Right renal pelvis (tissue), 4 donors: Measurements from ENCODE around the gene FAM186B. TPM values are rescaled to one million over a fixed set of nuclear protein-coding genes. Genes with fewer than 3 reads are reported as not detected.

Experiments
- DNase-seq, 4 donors: peaks; one replicate each; pipeline ENCODE4 v3.0.0-alpha.2; 2013; ENCODE audit warnings: low read depth in 4 of 4, low spot score in 3 of 4, missing footprints in 1 of 4
- polyA plus RNA-seq, 4 donors: library from polyadenylated mRNA; unstranded; fragments of 120-200 nt; gene quantifications; one replicate each; pipeline ENCODE4 v1.2.1, GENCODE V29; 2013; ENCODE audit not compliant: insufficient read length in 4 of 4

FAM186B gene
- polyA plus RNA-seq, 4 donors = 0.90 to 1.1 (median 1.0) TPM

DNA sequence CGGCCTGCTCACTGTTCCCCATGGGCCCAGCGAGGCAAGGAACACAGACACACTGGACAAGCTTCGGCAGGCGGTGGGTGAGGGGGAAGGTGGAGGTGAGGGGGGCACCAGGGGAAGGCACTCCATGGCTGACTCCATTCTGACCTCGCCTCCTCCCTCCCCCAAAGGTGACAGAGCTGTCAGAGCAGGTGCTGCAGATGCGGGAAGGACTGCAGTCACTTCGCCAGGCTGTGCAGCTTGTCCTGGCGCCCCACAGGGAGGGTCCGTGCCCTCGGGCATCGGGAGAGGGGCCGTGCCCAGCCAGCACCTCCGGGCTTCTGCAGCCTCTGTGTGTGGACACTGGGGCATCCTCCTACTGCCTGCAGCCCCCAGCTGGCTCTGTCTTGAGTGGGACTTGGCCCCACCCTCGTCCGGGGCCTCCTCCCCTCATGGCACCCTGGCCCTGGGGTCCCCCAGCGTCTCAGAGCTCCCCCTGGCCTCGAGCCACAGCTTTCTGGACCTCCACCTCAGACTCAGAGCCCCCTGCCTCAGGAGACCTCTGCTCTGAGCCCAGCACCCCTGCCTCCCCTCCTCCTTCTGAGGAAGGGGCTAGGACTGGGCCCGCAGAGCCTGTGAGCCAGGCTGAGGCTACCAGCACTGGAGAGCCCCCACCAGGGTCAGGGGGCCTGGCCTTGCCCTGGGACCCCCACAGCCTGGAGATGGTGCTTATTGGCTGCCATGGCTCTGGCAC lies 48.1 kb downstream of the FAM186B start:
- no peak for DNase-seq

DNA sequence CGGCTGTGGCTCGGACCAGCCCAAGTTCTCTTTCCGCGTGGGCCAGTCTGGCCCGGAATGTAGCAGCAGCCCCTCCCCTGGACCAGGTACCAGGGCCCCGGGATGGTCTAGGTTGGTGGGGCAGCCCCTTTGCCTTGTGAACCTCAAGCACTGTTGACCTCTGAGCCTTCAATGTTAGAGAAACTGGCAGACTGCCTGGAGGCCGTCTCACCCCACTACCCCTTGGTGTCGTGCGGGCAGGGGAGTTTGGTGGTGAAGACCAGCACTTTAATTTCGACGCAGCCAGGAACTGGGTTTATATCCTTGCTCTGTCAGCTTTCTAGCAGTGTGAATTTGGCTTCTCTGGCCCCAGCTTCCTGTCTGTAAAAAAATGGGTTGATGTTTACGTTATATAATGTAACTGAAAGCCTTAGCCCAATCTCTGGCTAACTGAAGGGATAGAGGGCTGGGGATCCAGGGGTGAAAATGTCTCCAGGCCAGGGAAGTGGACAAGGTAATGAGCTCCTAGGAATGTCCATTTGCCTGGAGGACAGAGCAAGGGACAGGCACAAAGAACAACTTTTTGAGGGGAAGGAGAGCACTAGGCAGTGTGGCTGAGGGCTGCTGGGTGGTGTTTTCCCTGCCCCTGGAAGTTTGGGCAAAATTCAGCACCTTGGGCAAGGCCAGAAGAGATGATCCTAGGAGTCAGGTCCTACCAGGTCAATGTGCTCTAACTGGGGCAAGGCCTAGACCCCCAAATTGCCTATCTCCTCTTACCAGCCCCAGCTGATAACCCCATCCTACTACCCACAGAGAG lies 48.9 kb downstream of the FAM186B start:
- DNase-seq = no peak

DNA sequence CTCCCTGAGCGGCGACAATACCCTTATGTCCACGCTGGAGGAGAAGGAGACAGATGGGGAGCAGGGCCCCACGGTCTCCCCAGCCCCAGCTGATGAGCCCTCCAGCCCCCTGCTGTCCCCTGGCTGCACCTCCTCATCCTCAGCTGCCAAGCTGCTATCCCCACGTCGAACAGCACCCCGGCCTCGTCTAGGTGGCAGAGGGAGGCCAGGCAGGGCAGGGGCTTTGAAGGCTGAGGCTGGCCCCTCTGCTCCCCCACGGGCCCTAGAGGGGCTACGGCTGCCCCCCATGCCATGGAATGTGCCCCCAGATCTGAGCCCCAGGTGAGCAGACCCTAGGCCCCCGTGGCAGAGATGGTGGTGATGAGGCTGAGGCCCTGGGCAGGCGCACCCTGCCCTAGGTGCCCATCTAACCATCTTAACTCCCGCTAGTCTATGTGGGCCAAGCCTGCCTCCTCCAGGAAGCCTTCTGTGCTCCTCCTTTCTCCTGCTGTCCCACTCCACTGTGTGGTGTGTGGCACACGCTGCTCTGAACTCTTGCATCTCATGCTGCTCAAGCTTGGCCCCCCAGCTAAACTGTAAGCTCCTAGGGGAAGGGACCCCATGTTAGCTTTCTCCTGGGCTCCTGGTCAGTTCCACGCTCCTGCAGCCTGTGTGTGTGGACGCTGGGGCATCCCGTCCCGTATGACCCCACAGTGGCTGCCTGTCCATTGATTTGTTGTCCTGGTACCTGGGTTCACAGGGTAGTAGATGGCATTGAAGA lies 49.6 kb downstream of the FAM186B start:
- DNase-seq = no peak

DNA sequence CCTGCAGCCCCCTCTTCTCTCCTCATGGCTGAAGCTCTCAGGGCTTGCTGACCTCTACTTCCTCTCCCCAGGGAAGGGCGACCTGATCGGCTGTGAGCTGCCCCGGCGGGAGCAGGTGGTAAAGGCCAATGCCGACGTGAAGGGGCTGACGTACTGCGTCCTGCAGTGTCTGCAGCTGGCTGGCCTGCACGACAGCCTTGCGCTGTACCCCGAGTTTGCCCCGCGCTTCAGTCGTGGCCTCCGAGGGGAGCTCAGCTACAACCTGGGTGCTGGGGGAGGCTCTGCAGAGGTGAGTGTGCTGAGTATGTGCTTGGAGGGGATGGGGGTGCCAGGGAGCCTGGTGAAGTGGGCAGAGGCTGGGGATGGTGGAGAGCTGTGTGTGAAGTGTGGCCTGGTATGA lies 51.2 kb downstream of the FAM186B start:
- no peak for DNase-seq

DNA sequence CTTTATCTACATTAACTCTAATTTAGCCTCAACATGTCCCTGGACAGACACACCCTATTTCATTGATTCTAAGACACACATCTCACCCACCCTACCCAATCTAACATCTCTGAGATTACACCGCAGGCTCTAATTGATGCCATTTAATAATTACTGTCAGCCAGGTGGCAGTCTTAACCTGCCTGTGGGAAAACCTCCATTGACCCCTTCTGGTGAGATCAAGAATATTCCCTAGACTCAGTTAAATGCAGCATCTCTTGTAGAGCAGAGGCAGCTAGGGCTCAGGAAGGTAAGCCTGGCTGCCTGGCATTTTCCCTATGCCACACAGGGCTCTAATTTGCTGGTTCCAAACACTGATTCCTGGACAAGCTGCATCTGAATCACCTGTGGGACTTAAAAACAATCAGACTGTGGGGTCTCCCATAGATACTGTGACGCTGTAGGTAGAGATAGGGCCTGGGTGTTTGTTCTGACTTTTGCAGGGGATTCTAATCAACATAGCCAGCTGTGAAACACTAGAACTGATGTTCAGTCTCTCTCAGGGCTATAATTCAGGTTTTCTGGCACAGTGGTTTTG lies 51.8 kb downstream of the FAM186B start:
- no peak for DNase-seq

DNA sequence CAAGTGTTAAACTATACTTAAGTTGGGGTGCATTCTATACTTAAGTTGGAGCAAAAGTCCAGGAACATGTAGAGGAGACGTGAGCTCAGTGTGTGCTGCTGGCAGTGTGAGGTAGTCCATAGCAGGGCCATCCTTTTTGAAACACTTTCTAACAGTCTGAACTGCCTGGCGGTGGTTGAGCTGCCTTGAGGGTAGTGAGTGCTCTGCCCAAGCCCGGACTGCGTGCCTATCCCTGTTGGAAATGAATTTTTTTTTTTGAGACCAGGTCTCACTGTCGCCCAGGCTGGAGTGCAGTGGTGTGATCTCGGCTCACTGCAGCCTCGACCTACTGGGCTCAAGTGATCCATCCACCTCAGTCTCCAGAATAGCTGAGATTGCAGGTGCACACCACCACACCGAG lies 52.5 kb downstream of the FAM186B start:
- no peak for DNase-seq

DNA sequence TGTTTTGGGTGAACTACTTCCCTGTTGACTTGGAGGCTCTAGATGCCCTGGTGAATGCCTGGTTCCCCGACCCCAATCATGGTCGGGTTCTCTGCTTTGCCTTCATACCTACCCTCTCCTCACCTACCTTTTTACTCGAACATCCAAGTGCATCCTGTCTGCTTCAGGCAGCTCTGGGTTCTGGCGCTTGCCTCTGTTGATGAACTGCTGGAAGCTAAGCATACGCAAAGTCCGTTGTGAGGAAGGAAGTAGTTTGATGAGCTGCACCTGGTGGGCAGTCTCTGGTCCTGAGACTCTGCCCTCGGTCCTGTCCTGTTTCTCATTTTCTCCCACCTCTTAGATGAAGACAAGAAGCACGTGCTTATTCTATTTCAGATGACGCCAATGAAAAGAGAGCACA lies 53.0 kb downstream of the FAM186B start:
- no peak for DNase-seq

DNA sequence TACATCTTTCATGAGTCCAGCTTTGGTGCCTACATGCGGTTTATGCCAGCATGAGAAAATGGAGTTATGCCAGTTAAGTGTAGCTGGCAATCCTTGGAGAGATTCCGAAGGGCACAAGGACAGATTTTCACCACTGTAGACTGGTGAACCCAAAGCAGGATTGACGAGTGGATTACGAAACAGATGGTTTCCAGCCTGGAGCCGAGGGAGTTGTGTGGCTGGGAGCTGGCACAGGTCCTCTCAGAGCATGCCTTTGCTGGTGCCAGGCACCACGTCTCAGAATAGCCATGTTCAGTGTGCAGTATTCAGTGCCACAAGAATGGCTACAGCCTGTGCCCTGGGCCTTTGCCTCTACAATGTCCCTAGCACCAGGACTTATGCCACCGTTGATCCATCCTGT lies 53.4 kb downstream of the FAM186B start:
- no peak for DNase-seq

DNA sequence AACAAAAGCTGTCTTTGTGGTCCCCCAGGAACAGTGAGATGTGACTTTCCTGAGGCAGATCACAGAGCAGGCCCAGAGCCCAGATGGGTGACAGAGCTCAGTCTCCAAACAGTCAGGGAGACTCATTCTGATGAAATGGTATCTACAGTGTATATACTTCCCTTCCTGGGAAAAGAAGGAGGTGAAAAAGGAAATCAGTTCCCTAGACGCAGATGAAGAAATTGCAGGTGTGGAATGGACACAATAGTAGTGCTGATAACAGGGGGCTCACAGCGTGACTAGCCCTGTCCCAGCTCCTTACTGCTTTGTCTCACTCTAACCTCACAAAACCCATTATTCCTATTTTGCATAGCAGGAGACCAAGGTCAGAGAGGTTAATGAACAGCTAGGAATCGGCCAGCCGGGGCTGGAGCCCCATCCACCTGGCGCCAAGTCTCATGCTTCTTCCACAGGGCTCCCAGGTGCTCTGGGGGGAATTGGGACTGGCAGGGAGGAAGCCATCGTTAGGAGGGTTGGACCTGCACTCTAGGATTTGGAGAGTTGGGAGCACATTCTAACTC lies 54.7 kb downstream of the FAM186B start:
- DNase-seq = no peak

DNA sequence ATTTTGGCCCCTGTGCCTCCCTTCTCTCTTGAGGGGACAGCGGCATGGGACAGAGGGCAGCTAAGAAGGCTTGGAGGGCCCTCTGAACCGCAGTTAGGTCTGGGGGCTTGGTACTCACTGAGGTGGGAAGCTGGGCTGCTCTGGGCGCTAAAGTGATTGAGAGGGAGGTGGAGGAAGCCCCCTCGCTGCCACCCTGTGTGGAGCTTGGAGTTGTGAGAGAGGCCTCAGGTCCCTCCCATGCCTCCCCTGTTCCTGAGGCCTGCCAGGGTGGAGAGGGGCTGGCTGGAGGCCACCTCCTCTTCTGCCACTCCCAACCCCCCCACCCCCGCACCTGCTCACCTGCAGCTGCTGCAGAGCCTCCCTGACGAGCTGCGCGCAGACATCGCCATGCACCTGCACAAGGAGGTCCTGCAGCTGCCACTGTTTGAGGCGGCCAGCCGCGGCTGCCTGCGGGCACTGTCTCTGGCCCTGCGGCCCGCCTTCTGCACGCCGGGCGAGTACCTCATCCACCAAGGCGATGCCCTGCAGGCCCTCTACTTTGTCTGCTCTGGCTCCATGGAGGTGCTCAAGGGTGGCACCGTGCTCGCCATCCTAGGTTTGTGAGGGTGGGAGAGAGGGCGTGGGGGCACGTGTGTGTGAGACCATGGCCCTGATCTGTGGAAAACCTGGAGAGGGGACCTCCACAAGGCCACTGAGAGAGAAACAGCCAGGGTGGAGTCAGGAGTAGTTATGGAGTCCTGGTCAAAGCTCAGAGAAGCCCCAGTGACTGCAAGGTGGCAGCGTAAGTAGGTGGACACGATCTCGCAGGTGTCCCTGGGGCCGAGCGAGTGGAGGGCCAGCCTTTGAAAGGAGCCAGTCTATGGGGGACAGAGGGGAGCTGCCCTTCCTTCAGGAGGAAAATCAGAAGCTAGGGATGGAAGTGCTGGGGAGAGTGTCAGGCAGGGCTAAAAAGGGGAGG lies 55.4 kb downstream of the FAM186B start:
- no peak for DNase-seq

DNA sequence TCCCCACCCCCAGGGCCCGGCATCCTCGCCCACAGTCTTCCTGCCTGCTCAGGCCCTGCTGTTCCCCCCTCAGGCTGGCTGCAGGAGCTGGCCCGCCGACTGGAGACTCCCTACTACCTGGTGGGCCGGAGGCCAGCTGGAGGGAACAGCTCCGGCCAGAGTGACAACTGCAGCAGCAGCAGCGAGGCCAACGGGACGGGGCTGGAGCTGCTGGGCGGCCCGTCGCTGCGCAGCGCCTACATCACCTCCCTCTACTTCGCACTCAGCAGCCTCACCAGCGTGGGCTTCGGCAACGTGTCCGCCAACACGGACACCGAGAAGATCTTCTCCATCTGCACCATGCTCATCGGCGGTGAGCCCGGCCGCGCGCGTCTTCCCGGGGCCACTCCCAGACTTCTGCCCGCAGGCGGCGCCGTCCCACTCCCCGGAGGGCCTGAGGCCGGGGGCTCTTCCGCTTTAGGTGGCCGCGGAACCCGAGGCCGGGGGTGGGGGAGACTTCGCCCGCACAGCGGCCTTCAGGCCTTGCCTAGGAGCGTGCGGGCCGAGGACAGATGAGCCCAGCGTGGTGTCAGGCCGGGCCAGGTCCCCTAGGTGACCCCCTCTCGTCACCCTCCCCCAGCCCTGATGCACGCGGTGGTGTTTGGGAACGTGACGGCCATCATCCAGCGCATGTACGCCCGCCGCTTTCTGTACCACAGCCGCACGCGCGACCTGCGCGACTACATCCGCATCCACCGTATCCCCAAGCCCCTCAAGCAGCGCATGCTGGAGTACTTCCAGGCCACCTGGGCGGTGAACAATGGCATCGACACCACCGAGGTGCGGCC lies 56.4 kb downstream of the FAM186B start:
- no peak for DNase-seq

DNA sequence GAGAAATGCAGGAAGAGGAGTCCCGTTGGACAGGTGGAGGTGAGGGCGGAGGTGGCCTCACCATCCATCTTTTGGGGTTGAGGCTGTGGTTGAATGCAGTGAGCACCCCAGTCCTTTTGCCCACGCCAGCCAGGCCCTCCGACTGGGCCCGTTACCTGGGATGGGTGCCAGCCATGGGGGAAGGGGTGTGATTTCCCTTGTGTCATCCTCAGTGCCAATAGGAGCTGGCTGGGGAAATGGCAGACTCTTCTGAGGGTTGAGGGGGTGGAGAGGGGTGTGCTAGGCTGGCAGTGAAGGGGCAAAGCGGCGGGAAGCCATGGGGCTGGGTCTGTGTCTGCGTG lies 57.0 kb downstream of the FAM186B start:
- no peak for DNase-seq

DNA sequence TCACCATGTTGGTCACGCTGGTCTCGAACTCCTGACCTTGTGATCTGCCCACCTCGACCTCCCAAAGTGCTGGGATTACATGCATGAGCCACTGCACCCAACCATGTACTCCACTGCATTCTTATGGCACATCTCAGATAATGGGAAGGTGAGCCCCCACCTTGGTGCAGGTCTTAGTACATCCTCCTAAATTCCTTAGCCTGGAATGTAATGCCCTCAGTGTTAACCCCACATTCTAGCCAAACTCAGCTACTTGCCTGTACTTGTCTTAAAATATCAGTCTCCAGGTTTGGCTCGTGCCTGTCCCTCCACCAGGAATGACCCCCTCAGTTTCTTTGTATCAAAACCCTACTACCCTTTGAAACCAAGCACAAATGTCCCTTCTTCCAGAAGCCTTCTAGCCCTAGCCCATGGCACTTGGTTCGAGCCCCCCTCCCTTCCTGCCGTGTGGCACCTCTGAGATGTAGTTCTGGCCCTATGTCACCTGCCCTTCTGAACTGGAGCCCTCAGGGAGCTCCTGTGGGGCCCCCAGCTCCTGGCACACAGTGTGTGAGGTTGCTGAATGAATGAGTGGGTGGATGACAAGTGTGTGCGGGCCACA lies 58.2 kb downstream of the FAM186B start:
- DNase-seq = no peak

DNA sequence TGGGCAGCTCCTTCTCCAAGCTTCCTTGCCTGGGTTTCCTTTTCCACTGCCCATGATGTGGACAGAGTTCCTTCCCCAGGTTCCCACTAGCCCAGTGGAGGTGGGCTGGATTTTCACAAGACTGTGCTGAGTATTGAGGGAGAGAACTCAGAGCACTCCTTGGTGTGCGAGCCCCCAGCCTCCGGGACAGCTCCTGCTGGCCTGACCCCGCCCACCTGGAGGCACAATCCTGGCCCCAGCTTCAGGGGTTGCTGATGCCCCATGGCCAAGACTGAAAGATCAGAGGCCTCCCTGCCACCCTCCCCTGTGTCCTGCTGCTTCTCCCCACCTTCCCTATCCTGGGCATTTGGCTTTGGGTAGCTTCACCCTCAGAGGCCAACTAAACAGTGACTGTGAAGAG lies 59.0 kb downstream of the FAM186B start:
- no peak for DNase-seq

DNA sequence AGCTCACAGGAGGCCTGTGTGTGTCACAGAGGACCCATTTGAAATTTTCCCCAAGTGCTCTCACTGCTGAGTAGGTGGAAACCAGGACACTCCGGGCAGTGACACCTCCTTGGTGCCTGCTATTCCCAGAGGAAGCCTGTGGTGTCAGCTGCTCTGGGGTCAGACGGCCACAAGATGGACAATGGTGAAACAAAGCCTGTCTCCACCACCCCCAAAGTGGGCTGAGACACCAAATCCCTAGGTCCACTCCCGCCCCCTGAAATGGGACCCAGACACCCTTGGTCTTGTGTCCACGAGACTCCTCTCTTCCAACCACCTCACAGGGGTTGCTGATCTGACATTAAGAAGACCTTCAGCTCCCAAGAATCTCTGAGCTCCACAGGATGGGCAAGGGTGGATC lies 59.6 kb downstream of the FAM186B start:
- DNase-seq = no peak

DNA sequence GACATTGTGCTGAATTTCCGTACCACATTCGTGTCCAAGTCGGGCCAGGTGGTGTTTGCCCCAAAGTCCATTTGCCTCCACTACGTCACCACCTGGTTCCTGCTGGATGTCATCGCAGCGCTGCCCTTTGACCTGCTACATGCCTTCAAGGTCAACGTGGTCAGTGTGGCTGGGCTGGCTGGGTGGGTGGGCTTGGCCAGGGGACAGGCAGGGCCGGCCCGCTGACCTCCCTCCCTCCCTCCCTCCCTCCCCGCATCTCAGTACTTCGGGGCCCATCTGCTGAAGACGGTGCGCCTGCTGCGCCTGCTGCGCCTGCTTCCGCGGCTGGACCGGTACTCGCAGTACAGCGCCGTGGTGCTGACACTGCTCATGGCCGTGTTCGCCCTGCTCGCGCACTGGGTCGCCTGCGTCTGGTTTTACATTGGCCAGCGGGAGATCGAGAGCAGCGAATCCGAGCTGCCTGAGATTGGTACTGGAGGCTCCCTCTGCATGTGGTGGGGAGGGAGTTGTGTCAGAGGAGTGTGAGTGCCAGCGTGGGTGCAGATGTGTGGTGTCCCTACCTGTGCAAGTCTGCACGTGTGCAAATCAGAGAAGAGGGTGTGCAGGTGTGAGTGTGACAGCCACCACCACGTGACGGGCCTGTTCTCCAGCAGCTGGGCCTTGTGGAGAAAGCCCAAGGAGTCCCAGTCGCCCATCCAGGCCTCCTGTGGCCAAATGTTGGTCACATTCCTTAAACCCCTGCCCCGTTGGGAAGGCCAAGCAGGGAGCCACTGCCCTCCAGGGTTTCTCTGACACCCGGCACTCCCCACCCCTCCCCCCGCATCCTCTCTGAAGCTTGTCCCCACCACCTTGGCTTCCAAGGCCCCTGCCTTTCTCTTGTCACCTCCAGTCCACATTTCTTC lies 61.3 kb downstream of the FAM186B start:
- no peak for DNase-seq

DNA sequence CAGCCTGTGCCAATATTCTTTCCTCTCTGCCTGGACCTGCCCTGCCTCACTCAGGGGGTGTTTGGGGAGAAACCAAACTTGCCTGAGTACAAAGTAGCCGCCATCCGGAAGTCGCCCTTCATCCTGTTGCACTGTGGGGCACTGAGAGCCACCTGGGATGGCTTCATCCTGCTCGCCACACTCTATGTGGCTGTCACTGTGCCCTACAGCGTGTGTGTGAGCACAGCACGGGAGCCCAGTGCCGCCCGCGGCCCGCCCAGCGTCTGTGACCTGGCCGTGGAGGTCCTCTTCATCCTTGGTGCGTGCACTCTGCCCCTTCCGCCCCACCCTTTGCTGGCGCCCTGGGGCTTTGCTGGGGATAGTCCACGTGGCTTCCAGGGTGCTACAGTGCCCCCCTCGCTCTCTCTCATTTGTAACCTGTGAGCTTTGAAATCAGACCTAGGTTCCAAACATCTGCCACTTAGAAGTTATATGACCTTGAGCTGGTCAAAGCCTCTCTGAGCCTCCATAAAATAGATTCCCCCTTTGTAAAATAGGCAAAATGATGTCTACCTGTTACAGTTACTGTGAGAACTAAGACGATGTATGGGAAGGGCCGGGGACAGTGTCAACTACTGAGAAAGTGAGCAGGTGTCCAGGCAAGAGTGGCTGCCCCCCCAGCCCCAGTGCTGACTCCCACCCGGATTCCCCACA lies 62.1 kb downstream of the FAM186B start:
- no peak for DNase-seq
